Measurements from ENCODE around the gene INHBC.
A peak's percentile ranks its signal among the peaks of the same experiment; 100 is the strongest.

Gene INHBC

GRCh38 chr12:57454213-57454565 lies 19.6 kb downstream of the INHBC start:
- no peak for DNase-seq (ENCODE audit: low read depth)
- TF ChIP-seq CTCF (IDR thresholded peaks at IDR 0.05; ENCODE audit: control insufficient read depth, insufficient read depth, low read depth, low read length, missing control alignments) = no peak
- H3K4me3 ChIP-seq (ENCODE audit: control insufficient read depth, low read depth, low read length) = no peak overlapping the region

GRCh38 chr12:57454566-57455373 lies 20.2 kb downstream of the INHBC start, which contains the start of gene INHBE:
TSS of gene INHBE (plus strand) at chr12:57455307. CDS start at chr12:57455537, 230 bp downstream.
- TF ChIP-seq CTCF (IDR thresholded peaks at IDR 0.05; ENCODE audit: control insufficient read depth, insufficient read depth, low read depth, low read length, missing control alignments) = no peak
- peak within 1 kb of the TSS; percentile 17 for H3K4me3 ChIP-seq (ENCODE audit: control insufficient read depth, low read depth, low read length)
- peak; percentile 86 for DNase-seq (ENCODE audit: low read depth)

DNA sequence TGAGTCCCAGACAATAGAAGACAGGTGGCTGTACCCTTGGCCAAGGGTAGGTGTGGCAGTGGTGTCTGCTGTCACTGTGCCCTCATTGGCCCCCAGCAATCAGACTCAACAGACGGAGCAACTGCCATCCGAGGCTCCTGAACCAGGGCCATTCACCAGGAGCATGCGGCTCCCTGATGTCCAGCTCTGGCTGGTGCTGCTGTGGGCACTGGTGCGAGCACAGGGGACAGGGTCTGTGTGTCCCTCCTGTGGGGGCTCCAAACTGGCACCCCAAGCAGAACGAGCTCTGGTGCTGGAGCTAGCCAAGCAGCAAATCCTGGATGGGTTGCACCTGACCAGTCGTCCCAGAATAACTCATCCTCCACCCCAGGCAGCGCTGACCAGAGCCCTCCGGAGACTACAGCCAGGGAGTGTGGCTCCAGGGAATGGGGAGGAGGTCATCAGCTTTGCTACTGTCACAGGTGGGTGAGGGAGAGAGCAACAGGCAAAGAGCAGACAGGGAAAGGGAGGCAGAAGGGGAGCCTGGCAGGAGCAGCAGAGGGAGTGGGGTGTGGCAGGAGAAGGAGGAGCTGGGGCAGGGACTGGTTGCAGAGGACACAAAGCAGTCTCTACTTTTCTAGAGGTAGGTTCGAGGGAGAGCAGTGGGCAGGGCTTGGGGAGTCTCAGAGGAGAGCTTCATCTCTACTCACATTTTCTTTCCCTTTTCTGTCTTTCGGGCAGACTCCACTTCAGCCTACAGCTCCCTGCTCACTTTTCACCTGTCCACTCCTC lies 21.0 kb downstream of the INHBC start:
- peak overlapping the region; percentile 17 for H3K4me3 ChIP-seq (ENCODE audit: control insufficient read depth, low read depth, low read length)
- TF ChIP-seq CTCF (IDR thresholded peaks at IDR 0.05; ENCODE audit: control insufficient read depth, insufficient read depth, low read depth, low read length, missing control alignments) = no peak
- no peak for DNase-seq (ENCODE audit: low read depth)

- H3K4me3 ChIP-seq (ENCODE audit: control insufficient read depth, low read depth, low read length) = peak overlapping the region; percentile 17
- peak; percentile 68 for TF ChIP-seq CTCF (IDR thresholded peaks at IDR 0.05; ENCODE audit: control insufficient read depth, insufficient read depth, low read depth, low read length, missing control alignments)
- DNase-seq (ENCODE audit: low read depth) = no peak
Measured at GRCh38 chr12:57456145-57456700, 21.6 kb downstream of the INHBC start.

DNA sequence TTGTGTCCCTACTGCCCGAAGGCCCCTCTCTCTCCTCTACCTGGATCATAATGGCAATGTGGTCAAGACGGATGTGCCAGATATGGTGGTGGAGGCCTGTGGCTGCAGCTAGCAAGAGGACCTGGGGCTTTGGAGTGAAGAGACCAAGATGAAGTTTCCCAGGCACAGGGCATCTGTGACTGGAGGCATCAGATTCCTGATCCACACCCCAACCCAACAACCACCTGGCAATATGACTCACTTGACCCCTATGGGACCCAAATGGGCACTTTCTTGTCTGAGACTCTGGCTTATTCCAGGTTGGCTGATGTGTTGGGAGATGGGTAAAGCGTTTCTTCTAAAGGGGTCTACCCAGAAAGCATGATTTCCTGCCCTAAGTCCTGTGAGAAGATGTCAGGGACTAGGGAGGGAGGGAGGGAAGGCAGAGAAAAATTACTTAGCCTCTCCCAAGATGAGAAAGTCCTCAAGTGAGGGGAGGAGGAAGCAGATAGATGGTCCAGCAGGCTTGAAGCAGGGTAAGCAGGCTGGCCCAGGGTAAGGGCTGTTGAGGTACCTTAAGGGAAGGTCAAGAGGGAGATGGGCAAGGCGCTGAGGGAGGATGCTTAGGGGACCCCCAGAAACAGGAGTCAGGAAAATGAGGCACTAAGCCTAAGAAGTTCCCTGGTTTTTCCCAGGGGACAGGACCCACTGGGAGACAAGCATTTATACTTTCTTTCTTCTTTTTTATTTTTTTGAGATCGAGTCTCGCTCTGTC lies 22.3 kb downstream of the INHBC start:
- DNase-seq (ENCODE audit: low read depth) = no peak
- H3K4me3 ChIP-seq (ENCODE audit: control insufficient read depth, low read depth, low read length) = no peak overlapping the region
- no peak for TF ChIP-seq CTCF (IDR thresholded peaks at IDR 0.05; ENCODE audit: control insufficient read depth, insufficient read depth, low read depth, low read length, missing control alignments)

GRCh38 chr12:57458665-57459054 lies 24.1 kb downstream of the INHBC start:
- DNase-seq (ENCODE audit: low read depth) = no peak
- TF ChIP-seq CTCF (IDR thresholded peaks at IDR 0.05; ENCODE audit: control insufficient read depth, insufficient read depth, low read depth, low read length, missing control alignments) = no peak
- H3K4me3 ChIP-seq (ENCODE audit: control insufficient read depth, low read depth, low read length) = peak overlapping the region; percentile 79

All from AG09309 (cell line).